Epithelial cell of esophagus (primary cell): Measurements from ENCODE around the gene SPACA5.

Source experiments
- DNase-seq: peaks from one replicate; pipeline ENCODE4 v3.0.0; 2010; ENCODE audit warnings: low read depth
- H3K4me3 ChIP-seq: 2 replicates; pipeline ENCODE4 v1.5.1; 2011; ENCODE audit warnings: mild to moderate bottlenecking, low read length, control low read depth
- CTCF ChIP-seq: IDR thresholded peaks from 2 replicates; pipeline ENCODE4 v1.5.1; 2011; ENCODE audit warnings: low read depth, mild to moderate bottlenecking, low read length, control low read depth, inconsistent platforms; ENCODE audit not compliant: insufficient read depth; ENCODE audit errors: missing control alignments

Gene SPACA5

DNA sequence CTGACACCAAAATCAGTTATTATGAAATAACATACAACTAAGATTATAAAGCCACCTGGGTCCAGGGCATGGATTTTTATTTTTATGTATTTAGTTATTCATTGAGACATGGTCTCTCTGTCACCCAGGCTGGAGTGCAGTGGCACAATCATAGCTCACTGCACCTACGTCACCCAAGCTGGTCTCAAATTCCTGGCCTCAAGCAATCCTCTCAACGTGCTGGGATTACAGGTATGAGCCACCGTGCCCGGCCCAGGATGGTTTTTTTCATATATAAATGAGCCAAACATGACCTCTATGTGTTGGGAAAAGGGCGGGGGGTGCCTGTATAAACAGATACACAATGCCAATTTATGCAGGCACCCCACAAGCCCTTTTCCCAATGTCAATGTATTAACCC is 40.1 kb downstream of the SPACA5 start:
- DNase-seq: peak; percentile 66
- no peak for TF ChIP-seq CTCF
- no peak overlapping the region for H3K4me3 ChIP-seq

- DNase-seq: no peak
- no peak overlapping the region for H3K4me3 ChIP-seq
- TF ChIP-seq CTCF: no peak
Measured at GRCh38 chrX:48058621-48059295, 52.0 kb downstream of the SPACA5 start.

GRCh38 chrX:48059296-48059639 is 52.5 kb downstream of the SPACA5 start:
- DNase-seq: no peak
- TF ChIP-seq CTCF: no peak

More at GRCh38 chrX:48059296-48059639, 52.5 kb downstream of the SPACA5 start:
- no peak overlapping the region for H3K4me3 ChIP-seq
